HL-60 (cell line): ENCODE data around the gene NR3C1.

Source experiments
- DNase-seq, 2 experiments: peaks; one replicate each; pipeline ENCODE4 v3.0.0-alpha.2; 2010 to 2020; ENCODE audit warnings: low read depth in 1 of 2, low spot score in 1 of 2
- H3K27ac ChIP-seq: fragments of 250-450 bp; sonication (Bioruptor Pico); replicated peaks from 2 replicates; pipeline ENCODE4 v1.5.1; 2020; ENCODE audit warnings: mild to moderate bottlenecking, moderate library complexity
- H3K27me3 ChIP-seq: fragments of 250-450 bp; sonication (Bioruptor Pico); 2 replicates; pipeline ENCODE4 v1.5.1; 2021; ENCODE audit warnings: mild to moderate bottlenecking, moderate library complexity; ENCODE audit not compliant: insufficient read depth, poor library complexity, severe bottlenecking
- H3K4me3 ChIP-seq: replicated peaks from 2 replicates; pipeline ENCODE4 v1.5.1; 2011; ENCODE audit warnings: mild to moderate bottlenecking, control low read depth, low read length; ENCODE audit not compliant: insufficient read depth
- CTCF ChIP-seq: IDR thresholded peaks from one replicate; pipeline ENCODE4 v1.5.1; 2011; ENCODE audit warnings: low read length, control low read depth, inconsistent platforms; ENCODE audit not compliant: insufficient read depth
- GABPA ChIP-seq: IDR thresholded peaks from 2 replicates; pipeline ENCODE4 v1.6.1; 2012; ENCODE audit warnings: low read depth
- POLR2AphosphoS5 ChIP-seq: IDR thresholded peaks from 2 replicates; pipeline ENCODE4 v1.6.1; 2012; ENCODE audit warnings: low read depth
- REST ChIP-seq: IDR thresholded peaks from 2 replicates; pipeline ENCODE4 v1.6.1; 2012; ENCODE audit warnings: low read depth; ENCODE audit not compliant: insufficient replicate concordance
- SPI1 ChIP-seq: IDR thresholded peaks from 2 replicates; pipeline ENCODE4 v1.6.1; 2012; ENCODE audit warnings: low read depth, mild to moderate bottlenecking, borderline replicate concordance

Gene NR3C1

DNA sequence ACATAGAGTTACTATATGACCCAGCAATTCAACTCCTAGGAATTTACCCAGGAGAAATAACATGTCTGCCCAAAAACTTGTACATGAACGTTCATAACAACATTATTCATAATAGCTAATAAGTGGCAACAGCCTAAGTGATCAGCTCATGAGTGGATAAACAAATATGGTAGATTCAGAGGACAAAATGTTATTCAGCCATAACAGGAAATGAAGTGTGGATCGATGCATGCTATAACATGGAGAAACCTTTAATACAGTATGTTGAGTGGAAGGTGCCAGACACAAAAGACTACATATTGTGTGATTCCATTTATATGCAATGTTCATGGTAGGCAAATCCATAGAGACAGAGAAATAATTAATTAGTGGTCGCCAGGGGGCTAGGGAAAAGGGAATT, 22.3 kb upstream of the NR3C1 start:
- Histone ChIP-seq H3K4me3 (no peak overlapping the region), H3K27me3 (no peaks in the 10 kb centered on the region), H3K27ac (no peak overlapping the region)
- TF ChIP-seq REST (no peak), POLR2AphosphoS5 (no peak), SPI1 (no peak), CTCF (no peak), GABPA (no peak)
- DNase-seq: no peak

GRCh38 chr5:143418140-143418866, 14.8 kb upstream of the NR3C1 start:
- no peak overlapping the region for H3K27ac ChIP-seq
- no peaks in the 10 kb centered on the region for H3K27me3 ChIP-seq
- DNase-seq: no peak
- TF ChIP-seq CTCF (no peak), REST (no peak), SPI1 (no peak), GABPA (no peak), POLR2AphosphoS5 (no peak)
- H3K4me3 ChIP-seq: no peak overlapping the region

DNA sequence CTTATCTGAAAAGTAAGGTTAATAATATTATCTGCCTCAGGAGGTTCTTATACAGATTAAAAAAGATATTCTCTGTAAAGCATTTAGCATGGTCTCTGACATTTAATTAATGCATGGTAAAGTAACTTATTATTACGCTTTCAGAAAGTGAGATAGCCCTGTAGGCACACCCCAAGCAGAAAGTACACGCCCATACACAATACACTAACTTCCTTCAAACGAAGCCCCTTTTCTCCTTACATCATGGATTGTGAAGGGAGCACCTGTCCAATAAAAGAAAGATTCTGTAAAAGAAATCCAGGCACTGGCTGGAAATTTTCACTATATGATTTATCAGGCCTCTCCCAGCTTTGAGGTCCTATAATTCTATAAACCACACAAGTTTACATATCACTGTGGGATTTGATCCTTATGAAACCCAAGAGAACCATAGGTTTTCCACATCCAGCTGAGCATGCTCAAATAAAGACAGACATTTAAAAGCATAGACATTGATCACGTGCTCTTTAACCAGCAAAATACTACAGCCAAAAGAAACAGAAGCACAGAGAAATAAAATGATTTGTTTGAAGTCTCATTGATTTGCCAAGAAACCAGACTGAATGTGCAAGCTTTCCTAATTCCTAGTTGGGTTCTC, 14.1 kb upstream of the NR3C1 start:
- no peak for TF ChIP-seq SPI1
- TF ChIP-seq POLR2AphosphoS5: no peak
- no peak overlapping the region for H3K27ac ChIP-seq
- no peak overlapping the region for H3K4me3 ChIP-seq

DNA sequence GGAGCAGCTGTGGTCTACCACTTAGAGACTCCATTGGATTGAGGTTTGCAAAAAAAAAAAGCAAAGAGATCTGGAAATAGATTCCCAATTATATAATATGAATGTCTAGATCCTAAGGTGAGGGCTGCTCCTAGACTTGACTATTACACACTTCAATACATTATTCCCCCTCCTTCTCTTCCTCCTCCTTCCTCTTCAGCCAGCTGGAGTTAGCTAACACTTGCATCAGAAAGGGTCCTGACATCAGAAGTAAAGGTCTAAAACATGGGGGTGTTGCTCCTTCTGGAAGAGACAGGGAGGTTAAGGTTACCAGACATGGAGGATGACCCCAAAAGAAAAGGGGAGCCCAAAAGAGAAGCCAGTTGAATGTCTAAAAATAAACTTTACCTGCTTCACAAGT, 12.9 kb upstream of the NR3C1 start:
- no peak overlapping the region for H3K27ac ChIP-seq
- H3K27me3 ChIP-seq: no peaks in the 10 kb centered on the region
- TF ChIP-seq GABPA (no peak), SPI1 (no peak), REST (no peak), POLR2AphosphoS5 (no peak), CTCF (no peak)
- no peak overlapping the region for H3K4me3 ChIP-seq
- DNase-seq: no peak

More for the DNA sequence above, 14.1 kb upstream of the NR3C1 start:
- no peaks in the 10 kb centered on the region for H3K27me3 ChIP-seq
- no peak for DNase-seq
